Neural crest cell (in vitro differentiated cells): Measurements from ENCODE around the gene DBNDD1. TPM values are rescaled to one million over a fixed set of nuclear protein-coding genes. Genes with fewer than 3 reads are reported as not detected.
"Not testable (repeated sequence)": the region's sequence is repeated elsewhere in the genome, so short reads cannot be mapped to it uniquely, and the experiment has no call there.

Experiments used
- DNase-seq: peaks from one replicate; pipeline ENCODE4 v3.0.0; 2021; ENCODE audit warnings: low read depth, mixed read lengths, low spot score
- H3K27ac Mint-ChIP-seq: one replicate; pipeline ENCODE4 v1.8.0; 2021; ENCODE audit warnings: mild to moderate bottlenecking, mixed read lengths; ENCODE audit not compliant: unreplicated experiment
- H3K27me3 Mint-ChIP-seq: 2 replicates; pipeline ENCODE4 v1.8.0; 2021; ENCODE audit warnings: low read depth, mild to moderate bottlenecking, mixed read lengths
- H3K36me3 Mint-ChIP-seq: 2 replicates; pipeline ENCODE4 v1.8.0; 2021; ENCODE audit warnings: low read depth, mild to moderate bottlenecking, mixed read lengths
- H3K4me1 Mint-ChIP-seq: 2 replicates; pipeline ENCODE4 v1.8.0; 2021; ENCODE audit warnings: mixed read lengths
- H3K4me3 Mint-ChIP-seq: one replicate; pipeline ENCODE4 v1.8.0; 2021; ENCODE audit warnings: mild to moderate bottlenecking, mixed read lengths
- H3K9me3 Mint-ChIP-seq: 2 replicates; pipeline ENCODE4 v1.8.0; 2021; ENCODE audit warnings: mixed read lengths
- CTCF ChIP-seq: fragments of 200-600 bp; sonication (generic); conservative IDR thresholded peaks from 2 replicates; pipeline ENCODE4 v1.5.0; 2021; ENCODE audit warnings: antibody characterized with exemption, mild to moderate bottlenecking
- total RNA-seq: library from RNA; stranded (reverse); gene quantifications from 2 replicates; pipeline ENCODE4 v1.2.1, GENCODE V29; 2021

DBNDD1 gene
- total RNA-seq, 1 donor from 2014 or later: 4.9 TPM

- no peak for DNase-seq
- no peak overlapping the region for H3K4me3 Mint-ChIP-seq
- TF ChIP-seq CTCF: no peak
- no peaks in the 10 kb centered on the region for H3K4me1 Mint-ChIP-seq
- peaks cover 5% of the 10 kb centered on the region for H3K36me3 Mint-ChIP-seq
- no peaks in the 10 kb centered on the region for H3K9me3 Mint-ChIP-seq
- no peak overlapping the region for H3K27ac Mint-ChIP-seq
- H3K27me3 Mint-ChIP-seq: no peaks in the 10 kb centered on the region
Measured at GRCh38 chr16:90001761-90002503, 17.3 kb downstream of the DBNDD1 start.

GRCh38 chr16:90000733-90001427, 18.4 kb downstream of the DBNDD1 start:
- H3K4me3 Mint-ChIP-seq: no peak overlapping the region
- no peaks in the 10 kb centered on the region for H3K27me3 Mint-ChIP-seq
- H3K4me1 Mint-ChIP-seq: no peaks in the 10 kb centered on the region
- H3K27ac Mint-ChIP-seq: no peak overlapping the region
- no peak for TF ChIP-seq CTCF
- H3K9me3 Mint-ChIP-seq: no peaks in the 10 kb centered on the region
- DNase-seq: no peak
- H3K36me3 Mint-ChIP-seq: peaks cover 10% of the 10 kb centered on the region

GRCh38 chr16:89999831-90000574, 19.3 kb downstream of the DBNDD1 start:
- Mint-ChIP-seq H3K9me3 (no peaks in the 10 kb centered on the region), H3K4me1 (no peaks in the 10 kb centered on the region), H3K27ac (no peak overlapping the region), H3K27me3 (no peaks in the 10 kb centered on the region), H3K36me3 (peaks cover 19% of the 10 kb centered on the region), H3K4me3 (no peak overlapping the region)
- no peak for DNase-seq
- TF ChIP-seq CTCF: peak; percentile 16

- DNase-seq: no peak
- Mint-ChIP-seq H3K4me3 (peak overlapping the region; percentile 34), H3K27me3 (no peaks in the 10 kb centered on the region), H3K27ac (peak overlapping the region; percentile 84), H3K9me3 (peaks cover 4% of the 10 kb centered on the region), H3K4me1 (no peaks in the 10 kb centered on the region), H3K36me3 (peaks cover 30% of the 10 kb centered on the region)
- no peak for TF ChIP-seq CTCF
Measured at GRCh38 chr16:89996178-89996489, 23.1 kb downstream of the DBNDD1 start.

GRCh38 chr16:89995475-89996177, 23.6 kb downstream of the DBNDD1 start:
- H3K4me1 Mint-ChIP-seq, DNase-seq, H3K27me3 Mint-ChIP-seq, H3K9me3 Mint-ChIP-seq: not testable (repeated sequence)
- Mint-ChIP-seq H3K27ac (peak overlapping the region; percentile 84), H3K36me3 (peaks cover 30% of the 10 kb centered on the region), H3K4me3 (peak overlapping the region; percentile 34)

GRCh38 chr16:89994721-89995474, 24.4 kb downstream of the DBNDD1 start:
- not testable (repeated sequence) for H3K27me3 Mint-ChIP-seq, DNase-seq, H3K9me3 Mint-ChIP-seq, H3K4me1 Mint-ChIP-seq
- Mint-ChIP-seq H3K27ac (peak overlapping the region; percentile 84), H3K36me3 (peaks cover 30% of the 10 kb centered on the region), H3K4me3 (peak overlapping the region; percentile 16)
